Stimulated activated CD4-positive, alpha-beta T cell treated with anti-CD3 and anti-CD28 coated beads, Interleukin-12 subunit alpha, Interleukin-12 subunit beta, amount 100 ng/mL, for 4 hours (primary cell): ENCODE results near the gene CADM2.
"Not testable (repeated sequence)": the region's sequence is repeated elsewhere in the genome, so short reads cannot be mapped to it uniquely, and the experiment has no call there.

Experiments
- DNase-seq: peaks from one replicate; pipeline ENCODE4 v3.0.0-alpha.2; 2020

The CADM2 gene

DNA sequence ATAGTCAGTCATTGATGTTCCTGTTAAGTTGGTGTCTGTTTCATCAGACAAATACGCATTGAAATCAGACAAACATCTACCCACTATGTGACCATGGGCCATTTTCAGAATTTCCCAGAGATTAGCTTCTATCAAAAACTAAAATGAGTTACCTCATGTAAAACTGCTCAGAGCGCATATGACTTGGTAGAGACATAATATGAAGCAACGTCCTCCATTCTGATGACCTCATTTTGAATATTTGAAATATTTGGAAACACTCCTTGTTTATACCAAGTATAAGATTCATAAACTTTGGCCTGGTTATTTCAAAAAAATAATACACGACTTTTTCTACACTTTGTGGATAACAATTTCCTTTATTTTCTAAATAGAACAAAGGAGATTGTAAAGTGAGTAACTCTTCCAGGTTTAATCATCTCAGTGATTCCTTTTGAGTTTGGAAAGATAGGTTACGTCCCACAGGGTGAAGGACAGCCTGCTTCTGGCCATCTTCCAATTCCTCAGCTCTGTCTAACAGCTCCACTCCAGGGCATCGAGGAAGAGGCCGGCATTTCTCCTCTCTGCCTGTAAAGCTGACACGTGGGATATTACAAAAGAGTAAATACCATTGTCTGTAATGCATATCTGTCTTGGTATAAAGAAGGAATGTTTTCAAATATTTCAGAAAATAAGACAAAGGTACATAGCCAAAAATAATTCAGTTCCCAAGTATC, 122.6 kb downstream of the CADM2 start:
- no peak for DNase-seq

DNA sequence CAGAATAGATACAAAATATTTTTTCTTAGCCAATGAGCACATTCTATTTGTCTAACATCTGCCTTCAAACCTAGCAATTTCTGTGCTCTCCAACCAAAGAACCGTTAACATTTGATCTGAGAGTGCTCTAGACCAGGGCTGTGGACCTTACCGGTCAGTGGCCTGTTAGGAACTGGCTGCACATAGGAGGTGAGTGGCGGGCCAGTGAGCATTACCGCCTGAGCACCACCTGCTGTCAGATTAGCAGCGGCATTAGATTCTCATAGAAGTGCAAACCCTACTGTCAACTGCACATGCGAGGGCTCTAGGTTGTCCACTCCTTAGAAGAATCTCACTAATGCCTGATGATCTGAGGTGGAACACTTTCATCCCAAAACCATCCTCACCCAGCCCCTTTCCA, 131.7 kb downstream of the CADM2 start:
- DNase-seq, result no peak

DNA sequence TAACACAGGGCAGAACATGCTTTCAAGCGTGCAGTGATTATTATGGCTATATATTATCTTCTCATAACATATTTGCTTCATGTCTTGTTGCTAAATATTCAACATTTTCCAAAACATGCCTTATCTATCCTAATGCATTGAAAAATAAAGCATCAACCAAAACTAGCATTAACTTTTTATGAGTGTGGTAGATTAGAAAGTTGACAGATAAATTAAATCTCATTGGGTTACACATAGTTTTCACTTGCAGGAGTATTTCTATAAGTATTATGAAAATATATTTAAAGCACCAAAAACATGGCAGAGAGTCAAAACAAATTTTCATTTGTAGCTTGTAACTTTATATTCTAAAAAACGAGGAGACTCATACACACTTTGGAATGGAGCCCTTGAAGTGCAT, 141.5 kb downstream of the CADM2 start:
- no peak for DNase-seq

DNA sequence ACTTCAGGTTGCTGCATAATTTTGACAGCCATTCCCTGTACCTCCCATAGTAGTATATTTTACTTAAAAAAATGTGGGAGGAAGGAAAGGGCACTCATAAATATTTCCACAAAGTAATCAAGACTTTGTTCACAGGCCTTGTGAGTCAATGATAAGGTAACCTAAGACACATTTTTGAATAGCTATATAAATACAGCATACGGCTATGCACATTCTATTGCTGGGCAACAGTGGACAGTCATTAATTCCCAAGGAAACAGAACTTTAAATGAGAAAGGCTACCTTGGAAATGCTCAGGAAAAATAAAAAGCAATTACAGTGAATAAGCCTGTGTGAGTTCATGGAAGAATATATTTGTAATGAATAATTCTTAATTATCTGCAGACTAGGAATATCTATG, 144.0 kb downstream of the CADM2 start:
- no peak for DNase-seq

DNA sequence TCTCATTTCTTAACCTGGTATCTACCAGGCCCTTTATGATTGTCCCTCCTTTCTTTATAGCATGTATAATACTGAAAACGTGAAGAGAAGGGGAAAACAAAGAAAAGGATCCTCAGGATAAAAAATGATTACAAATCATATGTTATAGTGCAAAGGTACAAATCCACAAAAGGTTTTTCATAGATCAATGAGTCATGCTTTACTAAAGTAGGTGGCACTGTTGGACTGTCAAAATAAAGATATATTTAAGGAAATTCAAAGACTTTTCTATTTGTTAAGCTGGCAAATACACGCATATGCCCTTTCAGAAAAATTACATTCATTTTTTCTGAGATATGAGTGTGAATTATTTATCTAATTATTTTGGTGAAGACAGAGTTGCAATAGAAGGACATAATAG, 151.6 kb downstream of the CADM2 start:
- no peak for DNase-seq

DNA sequence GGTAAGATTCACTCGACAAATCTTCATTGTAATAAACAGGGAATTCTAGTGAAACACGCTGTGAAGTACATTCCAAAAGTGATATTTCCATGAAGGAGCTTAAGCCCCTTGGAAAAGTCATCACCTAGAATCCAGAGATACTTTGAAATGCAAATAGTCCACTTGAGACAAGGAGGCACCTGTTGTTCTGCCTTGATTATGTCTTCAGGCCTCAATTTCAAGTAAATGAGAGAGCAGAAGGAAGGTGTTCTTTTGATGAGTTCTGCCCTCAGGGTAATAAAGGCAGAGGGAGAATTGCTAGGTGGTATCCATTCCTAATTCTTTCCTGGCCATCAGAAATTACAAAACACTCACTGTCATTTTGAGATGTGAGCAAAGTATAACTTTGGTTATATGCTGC, 162.1 kb downstream of the CADM2 start:
- no peak for DNase-seq

DNA sequence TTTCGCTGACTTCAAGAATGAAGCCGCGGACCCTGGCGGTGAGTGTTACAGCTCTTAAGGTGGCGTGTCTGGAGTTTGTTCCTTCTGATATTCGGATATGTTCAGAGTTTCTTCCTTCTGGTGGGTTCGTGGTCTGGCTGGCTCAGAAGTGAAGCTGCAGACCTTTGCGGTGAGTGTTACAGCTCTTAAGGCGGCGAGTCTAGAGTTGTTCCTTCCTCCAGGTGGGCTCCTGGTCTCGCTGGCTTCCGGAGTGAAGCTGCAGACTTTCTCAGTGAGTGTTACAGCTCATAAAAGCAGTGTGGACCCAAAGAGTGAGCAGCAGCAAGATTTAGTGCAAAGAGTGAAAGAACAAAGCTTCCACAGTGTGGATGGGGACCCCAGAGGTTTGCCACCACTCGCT, 174.1 kb downstream of the CADM2 start:
- not testable (repeated sequence) for DNase-seq

DNA sequence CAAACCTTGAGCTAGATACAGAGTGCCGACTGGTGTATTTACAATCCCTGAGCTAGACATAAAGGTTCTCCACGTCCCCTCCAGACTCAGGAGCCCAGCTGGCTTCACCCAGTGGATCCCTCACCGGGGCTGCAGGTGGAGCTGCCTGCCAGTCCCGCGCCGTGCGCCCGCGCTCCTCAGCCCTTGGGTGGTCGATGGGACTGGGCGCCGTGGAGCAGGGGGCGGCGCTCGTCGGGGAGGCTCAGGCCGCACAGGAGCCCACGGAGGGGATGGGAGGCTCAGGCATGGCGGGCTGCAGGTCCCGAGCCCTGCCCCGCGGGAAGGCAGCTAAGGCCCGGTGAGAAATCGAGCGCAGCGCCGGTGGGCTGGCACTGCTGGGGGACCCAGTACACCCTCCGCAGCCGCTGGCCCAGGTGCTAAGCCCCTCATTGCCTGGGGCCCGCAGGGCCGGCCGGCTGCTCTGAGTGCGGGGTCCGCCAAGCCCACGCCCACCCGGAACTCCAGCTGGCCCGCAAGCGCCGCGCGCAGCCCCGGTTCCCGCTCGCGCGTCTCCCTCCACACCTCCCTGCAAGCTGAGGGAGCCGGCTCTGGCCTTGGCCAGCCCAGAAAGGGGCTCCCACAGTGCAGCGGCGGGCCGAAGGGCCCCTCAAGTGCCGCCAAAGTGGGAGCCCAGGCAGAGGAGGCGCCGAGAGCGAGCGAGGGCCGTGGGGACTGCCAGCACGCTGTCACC, 175.1 kb downstream of the CADM2 start:
- not testable (repeated sequence) for DNase-seq

DNA sequence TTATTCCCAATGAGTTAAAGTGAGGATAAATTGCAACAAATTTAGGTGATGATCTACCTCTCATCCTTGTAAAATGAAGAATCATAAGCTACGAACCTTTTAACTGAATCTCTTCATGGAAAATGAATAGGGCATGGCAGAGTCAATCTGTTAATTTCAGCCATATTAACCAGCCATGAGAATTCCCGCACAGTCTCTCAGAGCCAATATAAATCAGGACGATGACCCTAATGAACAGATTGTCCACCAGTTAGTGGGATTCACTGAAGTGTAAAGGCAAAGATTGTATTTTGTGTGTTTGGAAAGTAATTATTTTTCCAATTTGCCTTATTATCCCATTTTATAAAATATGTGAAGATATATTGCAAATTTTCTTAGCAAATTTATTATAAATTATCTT, 183.8 kb downstream of the CADM2 start:
- DNase-seq, result no peak

DNA sequence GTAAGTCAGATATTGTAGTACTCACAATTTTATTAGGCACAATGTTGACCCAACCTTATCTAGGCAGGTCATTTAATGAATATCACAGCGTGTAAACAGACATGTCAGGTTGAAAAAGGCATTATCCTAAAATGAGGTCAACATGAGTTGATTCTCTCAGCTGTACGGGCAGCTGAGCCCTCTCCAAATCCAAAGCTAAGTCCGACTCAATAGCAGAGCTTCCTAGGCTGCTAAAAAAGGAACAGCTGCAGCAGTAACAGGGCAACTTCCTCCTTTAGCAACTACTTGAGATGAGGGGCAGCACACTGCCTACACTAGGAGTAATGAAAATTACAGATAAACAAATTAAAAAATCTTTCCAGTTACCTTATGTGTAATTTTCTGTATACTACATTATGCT, 189.2 kb downstream of the CADM2 start:
- no peak for DNase-seq

DNA sequence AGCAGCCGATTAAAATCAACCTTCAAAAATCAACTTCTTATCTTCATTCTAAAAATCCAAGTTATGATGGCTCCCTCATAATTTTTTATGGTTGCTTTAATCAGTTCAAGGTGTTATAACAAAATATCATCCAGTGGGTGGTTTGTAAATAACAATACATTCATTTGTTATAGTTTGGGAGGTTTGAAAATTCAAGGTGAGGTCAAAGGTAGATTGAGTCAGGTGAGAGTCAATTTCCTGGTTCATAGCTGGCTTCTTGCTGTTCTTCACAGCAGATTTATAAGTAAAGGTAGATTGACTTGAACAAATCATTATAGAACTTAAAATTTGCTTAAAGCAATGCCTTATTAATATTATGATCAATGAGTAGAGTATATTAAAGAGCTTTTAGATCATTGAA, 192.8 kb downstream of the CADM2 start:
- DNase-seq, result no peak

DNA sequence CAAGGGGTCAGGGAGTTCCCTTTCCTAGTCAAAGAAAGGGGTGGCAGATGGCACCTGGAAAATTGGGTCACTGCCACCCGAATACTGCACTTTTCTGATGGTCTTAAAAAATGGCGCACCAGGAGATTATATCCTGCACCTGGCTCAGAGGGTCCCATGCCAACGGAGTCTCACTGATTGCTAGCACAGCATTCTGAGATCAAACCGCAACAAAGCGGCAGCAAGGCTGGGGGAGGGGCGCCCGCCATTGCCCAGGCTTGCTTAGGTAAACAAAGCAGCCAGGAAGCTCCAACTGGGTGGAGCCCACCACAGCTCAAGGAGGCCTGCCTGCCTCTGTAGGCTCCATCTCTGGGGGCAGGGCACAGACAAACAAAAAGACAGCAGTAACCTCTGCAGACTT, 194.5 kb downstream of the CADM2 start:
- not testable (repeated sequence) for DNase-seq

DNA sequence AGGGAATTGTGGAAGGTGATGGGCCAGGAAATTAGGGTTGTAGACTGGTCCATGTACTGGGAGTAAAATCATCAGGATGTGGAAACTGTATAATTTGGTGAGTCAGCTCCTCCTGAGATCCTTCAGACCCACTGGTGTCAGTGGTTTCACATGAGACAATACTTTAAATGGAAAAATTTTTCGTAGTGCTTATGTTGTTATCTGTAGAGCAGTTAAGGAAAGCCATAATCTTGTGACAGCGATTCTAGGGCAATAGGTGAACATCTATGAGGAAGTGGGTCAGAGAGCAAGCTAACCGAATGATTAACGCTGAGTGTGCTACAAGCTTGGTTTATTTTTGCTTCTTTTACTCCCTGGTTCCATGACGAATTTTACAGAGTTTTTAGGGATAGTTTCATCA, 200.6 kb downstream of the CADM2 start:
- DNase-seq, result no peak

DNA sequence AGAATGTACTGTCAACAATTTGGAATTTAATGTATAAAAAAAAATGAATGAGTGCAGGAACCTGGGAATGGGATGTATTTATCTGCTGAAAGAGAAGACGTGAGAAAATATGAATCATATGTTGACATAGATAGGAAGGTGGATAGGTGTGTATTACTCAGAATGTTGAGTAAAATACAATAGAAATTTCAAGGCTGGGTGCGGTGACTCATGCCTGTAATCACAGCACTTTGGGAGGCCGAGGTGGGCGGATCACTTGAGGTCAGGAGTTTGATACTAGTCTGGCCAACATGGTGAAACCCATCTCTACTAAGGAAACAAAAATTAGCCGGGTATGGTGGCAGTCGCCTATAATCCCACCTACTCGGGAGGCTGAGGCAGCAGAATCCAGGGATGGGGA, 202.8 kb downstream of the CADM2 start:
- DNase-seq, result no peak

DNA sequence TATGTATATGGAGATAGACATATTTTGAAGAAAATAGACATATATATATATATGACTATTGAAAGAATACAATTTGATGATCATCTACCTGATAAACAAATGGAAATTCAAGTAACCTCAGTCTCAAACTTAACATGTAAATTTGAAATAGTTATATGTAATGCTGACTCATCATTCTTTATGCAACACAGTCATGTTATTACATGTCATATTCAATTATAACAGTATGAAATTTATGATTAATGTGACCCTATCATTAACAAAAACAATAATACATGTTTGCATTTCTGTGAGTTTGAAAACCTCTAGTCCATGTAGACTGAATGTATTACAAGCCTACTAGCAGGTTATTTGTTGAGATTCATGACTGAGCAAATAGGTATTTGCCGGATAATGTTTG, 204.1 kb downstream of the CADM2 start:
- no peak for DNase-seq

DNA sequence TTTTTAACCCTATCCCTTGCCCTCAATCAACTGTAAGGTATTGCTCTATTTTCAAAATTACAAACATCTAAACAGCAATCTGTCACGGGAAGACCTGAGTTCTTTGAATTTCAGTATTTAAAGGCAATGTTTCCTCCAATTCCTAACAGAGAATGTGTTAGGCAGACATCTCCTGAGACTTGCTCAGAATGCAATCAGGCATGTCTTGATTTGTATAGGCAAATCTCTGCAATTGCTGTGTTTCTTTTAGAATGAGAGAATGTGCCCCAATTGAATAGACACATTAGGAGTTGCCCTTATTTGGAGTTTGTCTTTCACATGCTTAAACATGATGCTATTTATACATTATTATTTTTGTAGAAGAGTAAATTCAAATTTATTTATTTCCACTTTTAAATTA, 205.6 kb downstream of the CADM2 start:
- no peak for DNase-seq

DNA sequence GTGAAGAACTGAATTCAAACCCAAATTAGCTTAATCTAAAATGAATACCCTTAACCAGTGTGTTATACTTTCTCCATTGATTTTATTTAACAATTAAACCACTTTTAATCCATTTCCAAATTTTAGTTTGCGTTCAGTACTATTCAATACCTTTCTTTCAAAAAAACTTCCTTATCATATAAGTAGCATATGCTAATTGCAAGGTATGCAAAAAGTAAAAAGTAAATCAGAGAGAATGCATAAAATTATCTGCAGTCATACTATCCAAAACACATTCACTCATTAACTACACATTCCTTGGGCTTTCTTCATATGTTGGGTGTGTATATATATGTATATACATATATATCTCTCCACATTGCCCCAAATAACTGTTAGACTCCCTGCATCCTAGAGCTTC, 208.8 kb downstream of the CADM2 start:
- DNase-seq, result no peak

DNA sequence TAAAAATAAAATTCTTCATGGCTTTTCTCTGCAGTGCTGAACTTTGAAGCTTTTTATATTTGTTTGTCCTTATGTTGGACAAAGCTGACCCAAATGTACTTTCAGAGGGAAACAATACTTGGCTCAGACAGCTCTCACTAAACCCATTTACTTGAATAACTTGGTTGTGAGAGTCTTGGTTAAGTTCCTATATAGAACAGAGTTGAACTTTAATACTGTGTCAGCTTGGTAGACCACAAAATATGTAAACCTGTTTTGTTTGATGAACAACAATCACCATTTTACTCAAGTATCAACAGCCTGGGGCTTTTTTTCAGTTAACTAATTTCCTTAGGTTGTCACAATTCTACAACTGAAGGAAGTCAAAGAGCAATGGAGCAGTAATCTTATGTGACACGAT, 211.9 kb downstream of the CADM2 start:
- no peak for DNase-seq

DNA sequence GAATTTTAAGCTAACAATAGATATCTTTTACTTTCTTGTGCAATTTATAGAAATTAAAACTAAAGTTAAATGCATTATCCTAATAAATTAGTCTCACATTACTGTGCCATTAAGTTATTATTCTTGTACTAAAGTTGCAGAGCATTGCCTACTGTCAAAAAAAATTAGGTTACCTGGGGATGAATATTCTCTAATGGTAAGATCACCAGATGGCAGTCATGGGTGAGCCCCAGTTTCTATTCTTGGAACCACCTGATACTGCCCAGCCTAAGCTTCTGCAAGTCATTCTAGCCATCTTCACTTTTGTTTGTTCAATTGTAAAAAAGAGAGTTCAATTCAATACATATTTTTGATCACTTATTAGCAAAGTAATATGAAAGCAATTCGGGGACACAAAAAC, 213.2 kb downstream of the CADM2 start:
- no peak for DNase-seq

DNA sequence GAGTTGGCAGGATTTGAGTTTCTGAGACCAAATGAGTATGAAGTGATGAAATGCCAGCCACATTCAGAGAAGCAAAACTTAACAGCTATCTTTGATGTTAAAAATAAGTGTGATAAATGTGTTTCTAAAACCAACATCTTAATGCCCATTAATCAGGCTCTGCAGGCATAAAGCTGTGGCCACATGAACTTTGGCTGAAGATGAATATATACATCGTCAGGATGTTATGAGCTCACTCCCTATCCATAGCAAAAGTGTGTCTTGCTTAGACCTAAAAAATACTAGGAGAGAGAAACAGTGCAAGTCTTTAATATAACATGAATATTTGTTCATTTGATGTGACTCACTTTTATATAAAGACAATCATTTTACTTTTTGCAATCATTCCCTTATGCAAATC, 218.0 kb downstream of the CADM2 start:
- no peak for DNase-seq

DNA sequence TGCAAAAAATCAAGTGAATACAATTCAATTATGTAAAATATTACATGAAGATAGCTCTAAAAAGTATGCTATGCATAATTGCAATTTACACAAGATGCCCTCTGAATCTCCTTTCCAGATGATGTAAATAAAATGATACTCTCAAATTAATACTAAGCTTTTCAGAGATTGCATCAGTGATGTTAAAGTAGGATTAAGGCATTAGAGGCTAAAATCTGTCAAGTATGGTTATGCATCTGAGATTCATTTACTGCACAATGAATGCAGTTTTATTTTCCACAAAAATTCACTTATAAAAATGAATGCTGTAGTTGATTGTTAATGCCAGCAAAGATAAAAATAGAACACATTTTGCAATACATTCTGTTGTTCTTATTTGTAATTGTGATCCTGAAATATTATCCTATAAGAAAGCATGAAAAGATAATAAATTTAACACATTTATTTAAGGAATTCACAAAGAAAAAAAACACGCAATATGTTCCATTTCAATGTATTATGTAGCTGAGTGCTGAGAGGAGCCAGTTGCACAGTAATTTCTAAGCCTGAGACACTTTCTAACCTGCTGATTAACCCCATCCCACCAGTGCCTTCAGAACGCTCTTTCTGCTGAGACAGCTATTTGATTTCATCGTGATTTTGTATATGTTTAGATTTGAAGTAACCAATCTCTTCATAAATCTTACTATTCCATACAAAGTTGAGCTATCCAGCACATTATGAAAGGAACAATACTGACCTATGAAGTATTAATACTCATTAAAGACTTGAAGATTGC, 224.4 kb downstream of the CADM2 start:
- DNase-seq, result no peak

DNA sequence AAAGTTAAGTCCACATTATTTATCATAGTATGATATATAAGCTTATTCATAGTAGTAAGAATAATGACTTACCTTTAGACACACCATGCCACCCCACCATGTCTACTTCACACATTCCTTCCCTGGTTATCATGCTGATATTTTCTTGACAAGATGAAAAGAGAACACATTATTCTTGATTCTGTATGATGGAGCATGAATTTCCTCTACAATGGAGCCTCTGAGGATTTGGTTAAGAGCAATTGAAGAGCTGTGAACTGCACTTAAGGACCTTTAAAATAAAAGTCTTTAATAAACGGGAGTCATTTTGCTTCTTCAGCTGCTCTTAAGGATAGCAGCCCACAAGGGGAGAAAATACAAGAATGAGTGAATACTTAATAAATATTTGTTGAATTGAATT, 226.7 kb downstream of the CADM2 start:
- no peak for DNase-seq

DNA sequence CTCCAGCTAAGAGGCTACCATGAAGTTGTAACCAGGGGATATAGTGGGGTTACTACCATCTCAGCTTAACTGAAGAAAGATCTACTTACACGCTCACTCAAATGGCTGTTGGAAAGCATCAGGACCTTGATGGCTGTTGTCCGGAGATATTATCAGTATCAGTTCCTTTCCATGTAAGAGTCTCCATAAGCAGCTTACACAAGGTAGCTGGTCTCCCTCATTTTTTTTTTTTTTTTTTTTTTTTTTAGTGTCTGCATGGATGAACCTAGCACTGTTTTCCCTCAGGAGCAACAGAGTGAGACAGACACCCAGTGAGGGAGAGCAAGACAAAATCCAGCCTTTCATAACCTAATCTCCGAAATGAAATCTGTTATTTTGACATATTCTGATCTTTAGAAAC, 230.9 kb downstream of the CADM2 start:
- no peak for DNase-seq

DNA sequence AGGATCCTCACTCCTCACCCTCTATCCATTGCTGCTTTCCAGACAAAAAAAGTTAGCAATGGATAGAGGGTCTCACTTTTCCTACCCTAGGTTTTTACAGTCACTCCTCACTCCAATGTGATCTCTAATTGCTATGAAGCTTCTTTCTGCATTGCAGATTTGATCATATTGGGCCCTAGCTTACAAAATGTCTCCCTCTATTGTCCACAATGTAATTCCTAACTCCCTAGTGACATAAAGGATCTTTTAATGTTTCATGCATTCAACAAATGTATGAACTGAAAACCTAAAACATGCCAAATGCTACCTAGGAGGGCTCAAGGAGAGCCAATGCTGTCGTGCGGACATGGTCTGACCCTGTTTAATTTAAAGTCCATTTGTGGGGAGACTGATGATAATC, 234.8 kb downstream of the CADM2 start:
- no peak for DNase-seq
